Activated T-helper 1 cell treated with anti-CD3 and anti-CD28 coated beads, Interleukin-12 subunit alpha, Interleukin-12 subunit beta, Interleukin-2, Interleukin-4 antibody, amounts not matched to agents 30 ng/mL and 10 ng/mL and 1 ng/mL, durations not matched to agents 14 hours and 24 hours and 36 hours (primary cell): ENCODE data around the gene HINFP. TPM values are rescaled to one million over a fixed set of nuclear protein-coding genes. Genes with fewer than 3 reads are reported as not detected.

Source experiments
- DNase-seq: peaks from one replicate; pipeline ENCODE4 v3.0.0; 2021; ENCODE audit warnings: low spot score
- H3K27ac Mint-ChIP-seq: one replicate; pipeline ENCODE4 v1.8.0; 2021; ENCODE audit warnings: mild to moderate bottlenecking, mixed read lengths
- H3K27me3 Mint-ChIP-seq: one replicate; pipeline ENCODE4 v1.8.0; 2022; ENCODE audit warnings: mild to moderate bottlenecking, moderate library complexity, mixed read lengths; ENCODE audit not compliant: insufficient read depth
- H3K36me3 Mint-ChIP-seq: one replicate; pipeline ENCODE4 v1.8.0; 2021; ENCODE audit warnings: low read depth, mixed read lengths
- H3K4me1 Mint-ChIP-seq: one replicate; pipeline ENCODE4 v1.8.0; 2021; ENCODE audit warnings: low read depth, mixed read lengths
- H3K4me3 Mint-ChIP-seq: one replicate; pipeline ENCODE4 v1.8.0; 2021; ENCODE audit warnings: mild to moderate bottlenecking, moderate library complexity, mixed read lengths
- H3K9me3 Mint-ChIP-seq: one replicate; pipeline ENCODE4 v1.8.0; 2021; ENCODE audit warnings: mixed read lengths
- intact Hi-C: fragments of 100-400 bp; cut with micrococcal nuclease; formaldehyde crosslinking; loops from one replicate; pipeline ENCODE4 v1.15.1; 2024
- total RNA-seq: library from RNA; stranded (reverse); gene quantifications from 2 replicates; pipeline ENCODE4 v1.2.3, GENCODE V29; 2022

HINFP gene, protein sequence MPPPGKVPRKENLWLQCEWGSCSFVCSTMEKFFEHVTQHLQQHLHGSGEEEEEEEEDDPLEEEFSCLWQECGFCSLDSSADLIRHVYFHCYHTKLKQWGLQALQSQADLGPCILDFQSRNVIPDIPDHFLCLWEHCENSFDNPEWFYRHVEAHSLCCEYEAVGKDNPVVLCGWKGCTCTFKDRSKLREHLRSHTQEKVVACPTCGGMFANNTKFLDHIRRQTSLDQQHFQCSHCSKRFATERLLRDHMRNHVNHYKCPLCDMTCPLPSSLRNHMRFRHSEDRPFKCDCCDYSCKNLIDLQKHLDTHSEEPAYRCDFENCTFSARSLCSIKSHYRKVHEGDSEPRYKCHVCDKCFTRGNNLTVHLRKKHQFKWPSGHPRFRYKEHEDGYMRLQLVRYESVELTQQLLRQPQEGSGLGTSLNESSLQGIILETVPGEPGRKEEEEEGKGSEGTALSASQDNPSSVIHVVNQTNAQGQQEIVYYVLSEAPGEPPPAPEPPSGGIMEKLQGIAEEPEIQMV
- 31.2 and 35.2 TPM in 2 replicates for total RNA-seq

DNA sequence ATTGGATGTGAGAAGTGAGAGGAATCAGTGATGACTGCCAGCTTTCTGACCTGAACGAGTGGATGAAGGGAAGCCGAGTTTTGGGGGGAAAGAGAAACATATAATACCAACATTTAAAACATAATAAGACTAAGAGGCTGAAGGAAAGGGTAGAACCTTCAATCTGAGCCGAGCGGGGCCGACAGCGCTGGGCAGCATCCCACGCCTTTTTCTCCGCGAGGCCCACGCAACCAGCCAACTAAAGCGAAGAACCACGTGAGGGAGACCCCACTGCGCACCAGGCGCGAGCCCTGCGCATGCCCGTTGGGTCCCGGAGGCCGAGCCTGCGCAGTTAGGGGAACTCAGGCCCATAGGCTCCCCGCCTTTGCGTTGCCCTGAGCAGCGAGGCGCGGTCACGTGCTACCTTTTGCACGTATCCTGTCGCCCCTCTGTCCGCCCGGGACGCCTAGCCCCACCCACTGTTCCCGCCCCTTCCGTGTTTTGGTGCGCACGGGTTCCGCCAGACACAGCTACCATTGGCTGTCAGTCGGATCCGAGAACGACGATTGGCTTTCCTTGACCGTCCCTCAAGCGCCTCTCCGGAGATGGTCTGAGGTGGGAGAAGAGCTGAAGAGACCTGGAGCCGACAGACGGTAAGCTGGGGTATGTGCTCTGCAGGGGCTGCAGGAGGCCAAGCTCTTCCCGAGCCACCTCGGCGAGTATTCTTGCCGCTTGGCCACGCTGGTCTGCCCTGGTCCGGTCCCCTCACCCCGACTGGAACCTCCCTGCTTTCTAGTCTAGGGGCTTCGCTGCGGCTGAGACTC is at the start of gene HINFP:
Gene HINFP, plus strand, starts transcription at position 573 of the 803 bp plus-strand sequence. CDS start 5,365 bp downstream, outside the sequence.
- Mint-ChIP-seq H3K4me3 (peak within 1 kb of the TSS; percentile 98), H3K4me1 (peaks cover 36% of the 10 kb centered on the region), H3K9me3 (no peaks in the 10 kb centered on the region), H3K27ac (peak within 1 kb of the TSS; percentile 83), H3K27me3 (no peaks in the 10 kb centered on the region), H3K36me3 (peaks cover 23% of the 10 kb centered on the region)
- DNase-seq: peak; percentile 99
- intact Hi-C loops: loop anchor here (1.0 kb wide), 12 partner anchors 14 to 260 kb away; partner anchors contain the start of genes C2CD2L, DPAGT1, HYOU1 and NLRX1

DNA sequence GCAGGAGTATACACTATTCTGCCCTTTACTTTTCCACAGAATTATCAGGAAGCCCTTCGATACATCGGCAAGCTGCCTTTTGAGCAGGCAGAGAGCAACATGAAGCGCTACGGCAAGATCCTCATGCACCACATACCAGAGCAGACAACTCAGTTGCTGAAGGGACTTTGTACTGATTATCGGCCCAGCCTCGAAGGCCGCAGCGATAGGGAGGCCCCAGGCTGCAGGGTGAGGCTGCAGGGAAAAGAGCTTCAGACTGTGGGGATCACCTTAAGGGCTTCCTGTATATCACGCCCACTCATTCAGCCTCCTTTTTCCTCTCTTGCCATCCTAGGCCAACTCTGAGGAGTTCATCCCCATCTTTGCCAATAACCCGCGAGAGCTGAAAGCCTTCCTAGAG is 43.5 kb upstream of the HINFP start:
- Mint-ChIP-seq H3K9me3 (no peaks in the 10 kb centered on the region), H3K36me3 (peaks cover 38% of the 10 kb centered on the region), H3K27ac (no peak overlapping the region), H3K4me1 (no peaks in the 10 kb centered on the region), H3K27me3 (no peaks in the 10 kb centered on the region), H3K4me3 (no peak overlapping the region)
- DNase-seq: no peak
- intact Hi-C loops: no loop called here

DNA sequence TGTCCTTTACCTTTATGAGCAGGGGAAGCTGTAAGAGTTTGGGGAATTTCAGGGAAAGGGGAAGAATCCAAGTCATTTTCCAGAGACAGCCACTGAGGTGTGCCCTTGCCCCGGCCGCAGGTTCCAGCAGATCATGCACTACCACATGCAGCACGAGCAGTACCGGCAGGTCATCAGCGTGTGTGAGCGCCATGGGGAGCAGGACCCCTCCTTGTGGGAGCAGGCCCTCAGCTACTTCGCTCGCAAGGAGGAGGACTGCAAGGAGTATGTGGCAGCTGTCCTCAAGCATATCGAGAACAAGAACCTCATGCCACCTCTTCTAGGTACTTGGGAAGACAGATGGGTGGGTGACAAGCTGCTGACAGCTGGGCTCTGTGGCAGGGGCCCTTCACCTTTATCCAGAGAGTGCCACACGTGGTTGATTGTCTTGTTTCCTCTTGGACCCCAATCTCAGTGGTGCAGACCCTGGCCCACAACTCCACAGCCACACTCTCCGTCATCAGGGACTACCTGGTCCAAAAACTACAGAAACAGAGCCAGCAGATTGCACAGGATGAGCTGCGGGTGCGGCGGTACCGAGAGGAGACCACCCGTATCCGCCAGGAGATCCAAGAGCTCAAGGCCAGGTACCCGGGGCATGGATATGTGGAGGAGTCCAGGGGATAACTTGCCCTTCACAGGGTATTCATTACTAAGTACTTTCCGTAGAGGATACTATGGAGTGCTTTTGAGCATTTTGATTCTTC is 42.5 kb upstream of the HINFP start:
- DNase-seq: no peak
- intact Hi-C loops: no loop called here
- H3K27me3 Mint-ChIP-seq: no peaks in the 10 kb centered on the region
- H3K4me1 Mint-ChIP-seq: no peaks in the 10 kb centered on the region
- peaks cover 35% of the 10 kb centered on the region for H3K36me3 Mint-ChIP-seq
- no peak overlapping the region for H3K27ac Mint-ChIP-seq
- H3K4me3 Mint-ChIP-seq: no peak overlapping the region
- no peaks in the 10 kb centered on the region for H3K9me3 Mint-ChIP-seq

- Mint-ChIP-seq H3K27me3 (no peaks in the 10 kb centered on the region), H3K4me3 (no peak overlapping the region), H3K4me1 (peaks cover 15% of the 10 kb centered on the region), H3K9me3 (no peaks in the 10 kb centered on the region), H3K27ac (no peak overlapping the region), H3K36me3 (peaks cover 33% of the 10 kb centered on the region)
- DNase-seq: no peak
- intact Hi-C loops: no loop called here
Measured at GRCh38 chr11:119081682-119082260, 39.6 kb upstream of the HINFP start.

DNA sequence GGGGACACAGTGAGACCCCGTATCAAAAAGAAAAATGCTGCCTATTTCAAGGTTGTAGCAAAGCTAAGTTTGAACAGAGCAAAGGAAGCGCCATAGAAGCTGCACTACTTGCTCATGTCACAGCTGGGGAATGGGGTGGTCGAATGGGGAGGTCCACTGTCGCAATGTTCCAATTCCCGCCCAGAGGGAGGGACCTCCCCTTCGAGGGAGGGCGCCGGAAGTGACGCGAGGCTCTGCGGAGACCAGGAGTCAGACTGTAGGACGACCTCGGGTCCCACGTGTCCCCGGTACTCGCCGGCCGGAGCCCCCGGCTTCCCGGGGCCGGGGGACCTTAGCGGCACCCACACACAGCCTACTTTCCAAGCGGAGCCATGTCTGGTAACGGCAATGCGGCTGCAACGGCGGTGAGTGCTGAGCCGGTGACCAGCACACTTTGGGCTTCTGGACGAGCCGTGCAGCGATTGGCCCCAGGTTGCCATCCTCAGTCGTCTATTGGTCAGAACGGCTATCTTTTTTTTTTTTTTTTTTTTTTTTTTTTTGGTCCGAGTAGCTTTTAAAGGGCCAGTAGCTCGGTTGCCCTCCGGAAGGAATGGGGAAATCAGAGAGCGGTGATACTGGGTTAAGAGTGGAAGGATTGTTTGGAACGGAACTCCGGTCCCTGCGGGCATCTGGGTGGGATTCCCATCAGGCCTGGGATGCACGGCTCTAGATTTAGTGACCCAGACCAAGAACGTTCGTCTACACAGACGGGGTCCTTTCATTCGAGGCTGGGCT is 36.5 kb upstream of the HINFP start, which contains the start of gene HMBS:
Gene HMBS, plus strand, starts transcription at position 219 of the 774 bp plus-strand sequence. Its CDS starts 153 bp downstream, at position 372.
- DNase-seq: peak; percentile 89
- H3K27me3 Mint-ChIP-seq: no peaks in the 10 kb centered on the region
- H3K4me3 Mint-ChIP-seq: peak within 1 kb of the TSS; percentile 97
- intact Hi-C loops: loop anchor here (1.0 kb wide), 8 partner anchors 10 to 67 kb away; partner anchors contain the start of genes C2CD2L, DPAGT1, HINFP and HYOU1
- peaks cover 39% of the 10 kb centered on the region for H3K4me1 Mint-ChIP-seq
- H3K27ac Mint-ChIP-seq: peak within 1 kb of the TSS; percentile 92
- no peaks in the 10 kb centered on the region for H3K9me3 Mint-ChIP-seq
- H3K36me3 Mint-ChIP-seq: peaks cover 17% of the 10 kb centered on the region

DNA sequence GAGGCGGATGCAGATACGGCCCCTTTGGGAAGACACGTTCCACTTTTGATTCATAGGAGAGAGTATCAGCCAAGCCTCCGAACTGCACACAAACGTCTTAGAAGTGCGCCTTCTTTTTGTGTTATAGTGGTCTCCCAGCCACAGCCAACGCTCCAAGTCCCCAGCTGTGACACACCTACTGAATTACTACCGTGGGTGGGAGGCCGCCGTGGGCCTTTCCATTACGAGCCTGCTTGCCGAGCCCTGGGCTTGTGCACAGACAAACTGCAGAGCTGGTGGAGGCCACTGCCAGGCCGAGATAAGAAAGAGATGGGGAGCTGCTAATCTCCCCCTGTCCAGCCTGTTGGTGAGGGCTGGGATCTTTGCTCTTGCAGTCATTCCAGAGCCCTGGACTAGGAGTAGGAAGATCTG is 35.9 kb upstream of the HINFP start:
- Mint-ChIP-seq H3K36me3 (peaks cover 20% of the 10 kb centered on the region), H3K4me3 (peak overlapping the region; percentile 97), H3K27ac (peak overlapping the region; percentile 92), H3K4me1 (peaks cover 39% of the 10 kb centered on the region), H3K27me3 (no peaks in the 10 kb centered on the region), H3K9me3 (no peaks in the 10 kb centered on the region)
- intact Hi-C loops: loop anchor here (1.0 kb wide), 5 partner anchors 10 to 55 kb away; partner anchors contain the start of genes C2CD2L, HINFP, HYOU1 and SLC37A4
- DNase-seq: no peak

DNA sequence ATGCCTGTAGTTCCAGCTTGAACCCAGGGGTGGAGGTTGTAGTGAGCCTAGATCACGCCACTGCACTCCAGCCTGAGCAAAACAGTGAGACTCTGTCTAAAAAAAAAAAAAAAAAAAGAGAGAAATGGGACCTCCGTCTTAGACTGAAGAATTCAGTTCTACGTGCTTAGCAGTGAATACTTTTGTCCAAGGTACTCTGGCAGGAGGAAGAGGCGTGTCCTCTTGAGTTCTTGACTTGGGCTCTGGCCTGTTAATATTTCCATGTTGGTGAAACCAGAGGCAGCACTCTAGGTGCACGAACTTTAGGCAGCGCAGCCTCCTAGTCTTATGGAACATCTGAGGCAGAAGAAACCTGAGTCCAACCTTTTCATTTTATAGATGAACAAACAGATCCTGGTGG is 34.3 kb upstream of the HINFP start:
- intact Hi-C loops: no loop called here
- Mint-ChIP-seq H3K9me3 (no peaks in the 10 kb centered on the region), H3K4me3 (peak overlapping the region; percentile 73), H3K27ac (no peak overlapping the region), H3K27me3 (no peaks in the 10 kb centered on the region), H3K4me1 (peaks cover 53% of the 10 kb centered on the region), H3K36me3 (peaks cover 14% of the 10 kb centered on the region)
- no peak for DNase-seq

DNA sequence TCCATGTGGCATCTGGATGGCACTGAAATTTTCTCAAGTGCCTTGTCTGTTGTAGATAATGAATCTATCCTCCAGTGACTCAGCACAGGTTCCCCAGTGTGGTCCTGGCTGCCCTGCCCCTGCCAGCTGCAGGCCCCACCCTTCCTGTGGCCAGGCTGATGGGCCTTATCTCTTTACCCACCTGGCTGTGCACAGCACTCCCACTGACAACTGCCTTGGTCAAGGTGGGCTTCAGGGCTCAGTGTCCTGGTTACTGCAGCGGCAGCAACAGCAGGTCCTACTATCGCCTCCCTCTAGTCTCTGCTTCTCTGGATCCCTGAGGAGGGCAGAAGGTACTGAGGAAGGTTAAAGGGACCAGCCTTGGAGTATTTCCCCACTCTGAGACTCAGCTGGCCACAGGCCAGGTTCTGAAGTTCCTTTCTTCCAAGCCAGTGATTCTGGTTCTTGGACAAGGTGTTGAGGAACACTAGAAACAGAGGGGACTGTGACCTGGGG is 33.6 kb upstream of the HINFP start:
- no peak overlapping the region for H3K27ac Mint-ChIP-seq
- peaks cover 19% of the 10 kb centered on the region for H3K36me3 Mint-ChIP-seq
- H3K4me1 Mint-ChIP-seq: peaks cover 59% of the 10 kb centered on the region
- intact Hi-C loops: no loop called here
- H3K27me3 Mint-ChIP-seq: no peaks in the 10 kb centered on the region
- DNase-seq: no peak
- no peaks in the 10 kb centered on the region for H3K9me3 Mint-ChIP-seq
- H3K4me3 Mint-ChIP-seq: peak overlapping the region; percentile 73

DNA sequence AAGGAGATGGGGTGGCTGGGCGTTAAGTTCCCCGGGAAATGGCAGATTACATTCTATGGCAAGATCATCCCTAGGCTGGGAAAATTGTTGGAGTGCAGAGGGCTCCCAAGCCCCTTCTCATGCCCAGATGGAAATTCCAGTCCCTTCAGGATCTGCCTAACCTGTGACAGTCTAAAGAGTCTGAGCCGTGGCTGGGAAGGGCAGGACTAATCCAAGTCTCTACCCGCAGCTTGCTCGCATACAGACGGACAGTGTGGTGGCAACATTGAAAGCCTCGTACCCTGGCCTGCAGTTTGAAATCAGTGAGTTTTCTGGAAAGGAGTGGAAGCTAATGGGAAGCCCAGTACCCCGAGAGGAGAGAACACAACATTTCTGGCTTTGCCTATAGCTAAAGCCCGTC is 33.0 kb upstream of the HINFP start:
- no peak overlapping the region for H3K4me3 Mint-ChIP-seq
- H3K9me3 Mint-ChIP-seq: no peaks in the 10 kb centered on the region
- H3K36me3 Mint-ChIP-seq: peaks cover 24% of the 10 kb centered on the region
- H3K27me3 Mint-ChIP-seq: no peaks in the 10 kb centered on the region
- DNase-seq: no peak
- intact Hi-C loops: no loop called here
- H3K4me1 Mint-ChIP-seq: peaks cover 64% of the 10 kb centered on the region
- H3K27ac Mint-ChIP-seq: no peak overlapping the region

- DNase-seq: no peak
- Mint-ChIP-seq H3K9me3 (no peaks in the 10 kb centered on the region), H3K4me3 (no peak overlapping the region), H3K27me3 (no peaks in the 10 kb centered on the region), H3K27ac (no peak overlapping the region), H3K36me3 (peaks cover 30% of the 10 kb centered on the region), H3K4me1 (peaks cover 70% of the 10 kb centered on the region)
- intact Hi-C loops: no loop called here
Measured at GRCh38 chr11:119089319-119089718, 32.1 kb upstream of the HINFP start.

- Mint-ChIP-seq H3K9me3 (no peaks in the 10 kb centered on the region), H3K27ac (peak overlapping the region; percentile 9), H3K4me3 (no peak overlapping the region), H3K36me3 (peaks cover 37% of the 10 kb centered on the region), H3K27me3 (peaks cover 4% of the 10 kb centered on the region), H3K4me1 (peaks cover 66% of the 10 kb centered on the region)
- DNase-seq: no peak
- intact Hi-C loops: no loop called here
Measured at GRCh38 chr11:119091178-119091577, 30.2 kb upstream of the HINFP start.
